Measurements from ENCODE around the gene FCHO2. TPM values are rescaled to one million over a fixed set of nuclear protein-coding genes. Genes with fewer than 3 reads are reported as not detected.

The FCHO2 gene
- total RNA-seq, 1 experiment from 2014 or later, result 5.8 TPM

DNA sequence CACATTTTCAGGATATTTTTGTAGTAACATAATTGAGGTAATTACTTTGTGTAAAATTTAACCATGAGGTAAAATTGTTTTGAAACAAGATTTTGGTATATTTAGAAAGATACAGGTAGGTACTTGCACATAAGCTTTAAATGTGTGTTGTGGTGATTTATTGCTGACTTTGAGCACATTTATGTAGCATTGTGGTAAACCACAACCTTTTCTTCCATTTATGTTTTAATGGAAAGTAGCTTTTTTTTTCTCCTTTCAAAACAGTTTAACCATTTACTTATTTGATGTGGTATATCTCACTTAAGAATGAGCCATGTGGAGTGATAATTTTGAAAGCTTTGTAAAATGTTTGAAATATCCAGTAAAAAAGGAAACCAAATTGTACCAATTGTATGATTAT, 35.6 kb downstream of the FCHO2 start:
- H3K79me2 ChIP-seq (ENCODE audit: insufficient read depth, low read length), result no peaks in the 10 kb centered on the region
- no peak overlapping the region for H2BK15ac ChIP-seq (ENCODE audit: low read depth, low read length)
- no peak overlapping the region for H3K18ac ChIP-seq (ENCODE audit: insufficient read length, low read depth, low read length)
- H3K27ac ChIP-seq (ENCODE audit: insufficient read length, low read depth, low read length), result no peak overlapping the region
- no peaks in the 10 kb centered on the region for H3K27me3 ChIP-seq (ENCODE audit: insufficient read depth, low read length)
- Mint-ChIP-seq H3K27me3 (ENCODE audit: low read depth) (no peaks in the 10 kb centered on the region), H3K4me3 (no peak overlapping the region), H3K4me1 (0 out of 4 replicates have a peak, but pooled peaks cover 0 to under 1% of the 10 kb centered on the region in 2 experiments), H3K36me3 (ENCODE audit: insufficient read depth in 1 of 3, low read depth in 3 of 3) (peaks cover 2 to 19% (median 17%) of the 10 kb centered on the region in 3 experiments; a peak in 6 of 7 replicates), H3K27ac (no peak overlapping the region), H3K9me3 (peaks cover 0 to 6% of the 10 kb centered on the region in 2 experiments; a peak in 1 of 5 replicates)
- H3K9ac ChIP-seq (ENCODE audit: extremely low read depth, insufficient read length, low read length), result no peak overlapping the region
- no peaks in the 10 kb centered on the region for H3K23me2 ChIP-seq (ENCODE audit: insufficient read length, low read depth, low read length, poor library complexity, severe bottlenecking)
- no peak overlapping the region for H3K4ac ChIP-seq (ENCODE audit: low read depth, low read length)
- no peaks in the 10 kb centered on the region for H3K4me1 ChIP-seq (ENCODE audit: insufficient read depth, low read length)
- H2AFZ ChIP-seq (ENCODE audit: low read length), result no peak overlapping the region
- H4K8ac ChIP-seq (replicated peaks; ENCODE audit: insufficient read length, low read depth, low read length), result no peak overlapping the region
- no peaks in the 10 kb centered on the region for H3K79me1 ChIP-seq (ENCODE audit: insufficient read depth, low read depth, low read length, poor library complexity, severe bottlenecking)
- H2BK20ac ChIP-seq (ENCODE audit: low read depth, low read length, poor library complexity, severe bottlenecking), result no peak overlapping the region
- no peak overlapping the region for H2BK12ac ChIP-seq (ENCODE audit: insufficient read length, low read depth, low read length)
- H2AK5ac ChIP-seq (ENCODE audit: insufficient read length, low read length), result no peak overlapping the region
- no peaks in the 10 kb centered on the region for H4K20me1 ChIP-seq (ENCODE audit: control insufficient read depth, insufficient read depth, insufficient read length)
- no peak overlapping the region for H3K23ac ChIP-seq (ENCODE audit: insufficient read length, low read depth, low read length)
- no peak overlapping the region for H3T11ph ChIP-seq (ENCODE audit: low read length)
- no peak overlapping the region for H2BK5ac ChIP-seq (ENCODE audit: insufficient read length, low read length)
- no peak overlapping the region for H4K5ac ChIP-seq (ENCODE audit: insufficient read length, low read depth, low read length)
- DNase-seq, result no peak
- H2BK120ac ChIP-seq (ENCODE audit: low read depth, low read length, poor library complexity, severe bottlenecking), result no peak overlapping the region
- H3K9me3 ChIP-seq (ENCODE audit: control insufficient read depth, low read depth, low read length), result no peaks in the 10 kb centered on the region
- no peak overlapping the region for H3K56ac ChIP-seq (ENCODE audit: insufficient read length, low read depth, low read length)
- TF ChIP-seq, protein P1, sequence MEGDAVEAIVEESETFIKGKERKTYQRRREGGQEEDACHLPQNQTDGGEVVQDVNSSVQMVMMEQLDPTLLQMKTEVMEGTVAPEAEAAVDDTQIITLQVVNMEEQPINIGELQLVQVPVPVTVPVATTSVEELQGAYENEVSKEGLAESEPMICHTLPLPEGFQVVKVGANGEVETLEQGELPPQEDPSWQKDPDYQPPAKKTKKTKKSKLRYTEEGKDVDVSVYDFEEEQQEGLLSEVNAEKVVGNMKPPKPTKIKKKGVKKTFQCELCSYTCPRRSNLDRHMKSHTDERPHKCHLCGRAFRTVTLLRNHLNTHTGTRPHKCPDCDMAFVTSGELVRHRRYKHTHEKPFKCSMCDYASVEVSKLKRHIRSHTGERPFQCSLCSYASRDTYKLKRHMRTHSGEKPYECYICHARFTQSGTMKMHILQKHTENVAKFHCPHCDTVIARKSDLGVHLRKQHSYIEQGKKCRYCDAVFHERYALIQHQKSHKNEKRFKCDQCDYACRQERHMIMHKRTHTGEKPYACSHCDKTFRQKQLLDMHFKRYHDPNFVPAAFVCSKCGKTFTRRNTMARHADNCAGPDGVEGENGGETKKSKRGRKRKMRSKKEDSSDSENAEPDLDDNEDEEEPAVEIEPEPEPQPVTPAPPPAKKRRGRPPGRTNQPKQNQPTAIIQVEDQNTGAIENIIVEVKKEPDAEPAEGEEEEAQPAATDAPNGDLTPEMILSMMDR (conservative IDR thresholded peaks at IDR 0.05), result no peak
- no peak overlapping the region for H3K4me2 ChIP-seq (ENCODE audit: insufficient read depth, insufficient read length, low read length)
- H3K14ac ChIP-seq (ENCODE audit: insufficient read depth, low read length), result no peak overlapping the region
- H4K91ac ChIP-seq (ENCODE audit: insufficient read length, low read depth, low read length), result no peak overlapping the region
